SU-DHL-6 (cell line): Measurements from ENCODE around the gene ABHD13.

Experiments
- H2AFZ ChIP-seq: fragments of 200-600 bp; sonication (generic); 2 replicates; pipeline ENCODE4 v1.6.1; 2014; ENCODE audit warnings: low read depth, mild to moderate bottlenecking, moderate library complexity, mixed read lengths, antibody characterized with exemption, low read length; ENCODE audit not compliant: severe bottlenecking
- H3F3A ChIP-seq: fragments of 200-600 bp; shearing (Covaris generic); 2 replicates; pipeline ENCODE4 v1.6.0; 2016; ENCODE audit warnings: antibody characterized with exemption, mild to moderate bottlenecking; ENCODE audit not compliant: insufficient read depth
- H3K27ac ChIP-seq: fragments of 200-600 bp; sonication (generic); 2 replicates; pipeline ENCODE4 v1.5.1; 2016; ENCODE audit warnings: low read depth, mild to moderate bottlenecking, low read length, moderate library complexity, mixed read lengths
- H3K27me3 ChIP-seq: fragments of 200-600 bp; sonication (generic), shearing (Covaris generic); 2 replicates; pipeline ENCODE4 v1.6.0; 2014; ENCODE audit warnings: mild to moderate bottlenecking, low read length
- H3K36me3 ChIP-seq: fragments of 200-600 bp; sonication (generic); 2 replicates; pipeline ENCODE4 v1.6.1; 2014; ENCODE audit warnings: mild to moderate bottlenecking, low read length, mixed read lengths
- H3K4me2 ChIP-seq: fragments of 300-600, 200-600 bp; shearing (Covaris generic), sonication (generic); 2 replicates; pipeline ENCODE4 v1.6.0; 2014; ENCODE audit warnings: low read length, low read depth, mild to moderate bottlenecking; ENCODE audit not compliant: poor library complexity, severe bottlenecking
- H3K4me3 ChIP-seq: fragments of 200-600 bp; sonication (generic); 2 replicates; pipeline ENCODE4 v1.5.1; 2014; ENCODE audit warnings: antibody characterized with exemption, low read length, mild to moderate bottlenecking, mixed read lengths; ENCODE audit not compliant: insufficient read depth, poor library complexity, severe bottlenecking
- H3K79me2 ChIP-seq: fragments of 200-600 bp; sonication (generic); 2 replicates; pipeline ENCODE4 v1.6.1; 2014; ENCODE audit warnings: mild to moderate bottlenecking, low read length, moderate library complexity; ENCODE audit not compliant: insufficient read depth
- H3K9ac ChIP-seq: fragments of 200-600 bp; sonication (generic); 2 replicates; pipeline ENCODE4 v1.7.0; 2014; ENCODE audit warnings: mild to moderate bottlenecking, low read length
- H3K9me2 ChIP-seq: fragments of 200-600 bp; sonication (generic); replicated peaks from 2 replicates; pipeline ENCODE4 v1.6.1; 2014; ENCODE audit warnings: low read length; ENCODE audit not compliant: insufficient read depth
- H3K9me3 ChIP-seq: fragments of 200-600 bp; sonication (generic); 2 replicates; pipeline ENCODE4 v1.6.1; 2014; ENCODE audit warnings: low read length, mixed read lengths; ENCODE audit not compliant: insufficient read depth
- H4K20me1 ChIP-seq: fragments of 200-600 bp; sonication (generic); 2 replicates; pipeline ENCODE4 v1.6.1; 2014; ENCODE audit warnings: low read depth, mild to moderate bottlenecking, antibody characterized with exemption, low read length, moderate library complexity, mixed read lengths
- CTCF ChIP-seq: fragments of 200-600 bp; sonication (generic); IDR thresholded peaks from one replicate; pipeline ENCODE4 v1.5.1; 2017; ENCODE audit warnings: antibody characterized with exemption, mild to moderate bottlenecking, low read length, moderate library complexity; ENCODE audit not compliant: insufficient read depth, poor library complexity, severe bottlenecking
- EZH2phosphoT487 ChIP-seq: fragments of 200-600 bp; sonication (generic), shearing (Covaris generic); conservative IDR thresholded peaks from 2 replicates; pipeline ENCODE4 v1.6.1; 2018; ENCODE audit warnings: mild to moderate bottlenecking, antibody characterized with exemption, low read length, moderate library complexity, mixed read lengths

ABHD13 gene

GRCh38 chr13:108195146-108195545 lies 23.0 kb upstream of the ABHD13 start:
- no peak overlapping the region for H3K9ac ChIP-seq
- H3K9me2 ChIP-seq = no peaks in the 10 kb centered on the region
- no peaks in the 10 kb centered on the region for H3K79me2 ChIP-seq
- H2AFZ ChIP-seq = no peak overlapping the region
- H3F3A ChIP-seq = no peaks in the 10 kb centered on the region
- H3K27ac ChIP-seq = no peak overlapping the region
- no peak overlapping the region for H3K4me2 ChIP-seq
- peaks cover 15% of the 10 kb centered on the region; the same call in 1 of the 2 replicates for H3K9me3 ChIP-seq
- no peaks in the 10 kb centered on the region for H3K36me3 ChIP-seq
- H4K20me1 ChIP-seq = no peaks in the 10 kb centered on the region
- no peak overlapping the region for H3K4me3 ChIP-seq
- TF ChIP-seq EZH2phosphoT487 = no peak
- no peak for TF ChIP-seq CTCF
- no peaks in the 10 kb centered on the region for H3K27me3 ChIP-seq

GRCh38 chr13:108195861-108196260 lies 22.3 kb upstream of the ABHD13 start:
- peaks cover 15% of the 10 kb centered on the region; the same call in 1 of the 2 replicates for H3K9me3 ChIP-seq
- no peak overlapping the region for H2AFZ ChIP-seq
- H3K4me3 ChIP-seq = no peak overlapping the region
- no peaks in the 10 kb centered on the region for H4K20me1 ChIP-seq
- H3K27ac ChIP-seq = no peak overlapping the region
- H3K9me2 ChIP-seq = no peaks in the 10 kb centered on the region
- no peaks in the 10 kb centered on the region for H3F3A ChIP-seq
- no peak overlapping the region for H3K4me2 ChIP-seq
- no peaks in the 10 kb centered on the region for H3K27me3 ChIP-seq
- no peak overlapping the region for H3K9ac ChIP-seq
- no peaks in the 10 kb centered on the region for H3K79me2 ChIP-seq
- H3K36me3 ChIP-seq = no peaks in the 10 kb centered on the region
- TF ChIP-seq EZH2phosphoT487 (no peak), CTCF (no peak)

GRCh38 chr13:108200781-108201398 lies 17.3 kb upstream of the ABHD13 start:
- Histone ChIP-seq H3K36me3 (no peaks in the 10 kb centered on the region), H4K20me1 (no peaks in the 10 kb centered on the region), H3K27me3 (no peaks in the 10 kb centered on the region), H3F3A (no peaks in the 10 kb centered on the region), H3K4me2 (no peak overlapping the region), H3K9ac (no peak overlapping the region), H3K9me2 (no peaks in the 10 kb centered on the region), H2AFZ (no peak overlapping the region), H3K79me2 (no peaks in the 10 kb centered on the region), H3K9me3 (no peaks in the 10 kb centered on the region; the same call in 1 of the 2 replicates), H3K27ac (no peak overlapping the region), H3K4me3 (no peak overlapping the region)
- no peak for TF ChIP-seq CTCF
- TF ChIP-seq EZH2phosphoT487 = no peak
